DMS 273 treated with DMSO at 0.1 percent for 48 hours (cell line): ENCODE data around the gene RBM43.
A peak's percentile ranks its signal among the peaks of the same experiment; 100 is the strongest.
"Not testable (repeated sequence)": the region's sequence is repeated elsewhere in the genome, so short reads cannot be mapped to it uniquely, and the experiment has no call there.

Experiments
- DNase-seq: peaks from one replicate; lab custom pipeline; 2025; lab: John Stamatoyannopoulos, UW

Gene RBM43

GRCh38 chr2:151268085-151268484 lies 6.4 kb upstream of the RBM43 start:
- no peak for DNase-seq

DNA sequence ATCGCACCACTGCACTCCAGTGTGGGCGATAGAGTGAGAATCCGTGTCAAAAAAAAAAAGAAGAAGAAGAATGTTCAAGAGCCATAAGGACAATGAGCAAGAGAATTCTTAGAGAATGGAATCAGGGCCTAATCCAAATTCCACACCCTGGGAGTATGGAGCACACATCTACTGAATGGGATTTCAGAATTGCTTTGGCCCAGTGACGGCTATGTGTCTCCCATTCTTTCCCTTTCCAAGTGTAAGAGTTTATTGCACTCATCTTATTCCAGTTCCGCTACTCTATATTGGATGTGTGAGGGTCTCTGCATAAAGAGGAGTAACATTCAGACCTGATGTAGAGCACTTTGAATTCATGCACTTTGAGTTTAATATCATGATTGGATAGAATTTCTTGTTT lies 5.9 kb upstream of the RBM43 start:
- no peak for DNase-seq

- DNase-seq = peak; percentile 58
Measured at GRCh38 chr2:151265991-151266390, 4.3 kb upstream of the RBM43 start.

- DNase-seq = no peak
Measured at GRCh38 chr2:151264157-151264825, 2.6 kb upstream of the RBM43 start.

- no peak for DNase-seq
Measured at GRCh38 chr2:151262629-151263028, 966 bp upstream of the RBM43 start.

- no peak for DNase-seq
Measured at GRCh38 chr2:151261977-151262291, 271 bp upstream of the RBM43 start.

DNA sequence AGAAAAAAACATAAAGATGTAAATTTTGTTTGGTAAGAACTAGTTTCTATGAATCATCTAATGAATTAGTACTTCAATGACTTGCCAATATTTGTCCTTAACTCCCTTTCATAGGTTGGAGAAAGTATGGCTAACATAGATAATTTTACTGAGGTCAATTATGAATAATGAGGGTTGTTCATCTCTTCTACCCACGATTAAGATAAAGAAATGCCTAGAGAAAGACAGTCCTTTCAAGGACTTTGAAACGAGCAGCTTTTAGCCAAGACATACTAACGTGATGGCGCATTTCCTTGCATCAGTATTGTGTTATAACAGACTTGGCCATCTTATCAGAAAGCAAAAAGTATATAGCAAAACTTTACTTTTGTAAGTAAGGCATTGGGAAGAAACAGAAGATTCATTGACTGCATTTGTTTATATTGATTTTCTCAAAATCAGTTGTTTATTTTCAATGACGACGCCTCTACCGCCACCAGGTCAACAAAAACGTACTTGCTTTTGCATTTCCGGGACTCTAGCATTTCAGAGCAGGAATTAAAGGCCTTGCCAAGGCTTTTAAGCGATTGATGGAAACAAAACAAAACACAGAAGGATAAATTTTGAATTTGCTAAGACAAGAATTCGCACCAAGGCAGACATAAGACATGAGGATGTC lies 961 bp downstream of the RBM43 start:
- no peak for DNase-seq

- DNase-seq = no peak
Measured at GRCh38 chr2:151258121-151258520, 3.5 kb downstream of the RBM43 start.

DNA sequence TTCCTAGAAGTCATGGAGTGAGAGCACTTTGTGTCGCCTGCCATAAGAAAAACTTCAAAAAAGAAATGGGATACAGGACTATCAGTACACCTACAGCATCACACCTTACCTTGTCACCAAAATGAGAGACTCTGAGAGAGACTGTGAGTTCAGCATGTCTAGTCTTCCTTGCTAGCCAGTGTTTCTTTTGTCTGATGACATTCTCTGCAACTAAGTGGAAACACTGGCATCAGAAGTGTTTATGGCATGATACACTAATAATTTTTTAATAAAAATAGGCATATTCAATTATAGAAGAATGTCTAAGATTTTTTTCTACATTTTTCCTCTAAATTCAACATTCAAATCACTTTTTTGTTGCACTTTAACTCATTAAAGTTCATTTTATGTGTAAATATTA lies 9.0 kb downstream of the RBM43 start:
- DNase-seq = no peak

DNA sequence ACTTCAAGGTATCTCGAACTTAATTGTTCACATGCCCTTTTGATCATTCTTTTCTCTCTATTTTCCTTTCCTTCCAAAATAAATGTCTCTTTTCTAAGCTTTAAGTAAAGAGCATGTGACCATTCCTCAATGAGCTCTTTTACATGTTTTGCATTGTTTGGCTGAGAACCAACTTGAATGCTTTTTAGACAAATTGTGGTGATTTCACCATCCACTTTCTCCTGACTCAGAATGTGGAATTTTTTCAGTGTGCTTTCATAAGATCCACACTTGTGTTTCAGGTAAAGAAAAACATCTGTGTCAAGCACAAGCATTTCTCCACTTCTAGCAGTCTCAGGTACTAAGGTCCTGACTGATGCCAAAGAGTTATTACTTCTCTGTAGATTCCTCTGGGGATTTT lies 10.7 kb downstream of the RBM43 start:
- no peak for DNase-seq

- DNase-seq = no peak
Measured at GRCh38 chr2:151247432-151247831, 14.2 kb downstream of the RBM43 start.

DNA sequence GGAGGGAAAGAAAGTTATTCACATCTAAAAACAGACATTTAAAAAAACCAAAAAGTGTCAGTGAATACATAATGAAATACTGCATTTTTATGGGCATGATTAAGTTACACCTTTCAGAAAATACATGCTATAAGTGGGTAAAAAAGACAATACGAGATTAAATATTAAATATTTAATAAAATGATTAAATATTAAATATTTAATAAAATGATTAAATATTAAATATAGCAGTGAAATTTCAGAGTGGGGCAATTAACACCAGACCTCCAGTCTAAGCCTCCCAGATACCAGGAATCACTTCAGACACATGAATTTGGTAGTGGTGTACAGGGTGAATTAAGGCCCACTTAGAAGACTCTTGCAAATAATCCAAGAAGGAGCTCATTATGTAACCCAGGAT lies 15.5 kb downstream of the RBM43 start:
- DNase-seq = no peak

GRCh38 chr2:151243468-151243867 lies 18.2 kb downstream of the RBM43 start:
- no peak for DNase-seq

DNA sequence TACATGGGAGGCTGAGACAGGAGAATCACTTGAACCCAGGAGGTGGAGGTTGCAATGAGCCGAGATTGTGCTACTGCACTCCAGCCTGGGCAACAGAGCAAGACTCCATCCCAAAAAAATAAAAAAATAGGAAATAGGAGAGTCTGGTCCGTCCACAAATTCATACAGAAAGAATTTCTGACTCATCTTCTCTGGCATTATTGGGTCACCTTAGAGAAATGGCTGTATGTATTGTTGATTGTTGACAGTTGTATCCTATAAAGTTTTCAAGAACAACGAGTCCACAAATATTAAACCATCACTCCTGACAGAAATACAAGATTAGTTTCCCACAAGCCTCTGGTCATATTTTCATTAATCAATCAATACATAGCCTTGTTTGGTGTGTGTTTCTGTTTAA lies 20.4 kb downstream of the RBM43 start:
- DNase-seq = no peak

GRCh38 chr2:151240433-151240832 lies 21.2 kb downstream of the RBM43 start:
- DNase-seq = no peak

GRCh38 chr2:151239624-151240023 lies 22.0 kb downstream of the RBM43 start:
- no peak for DNase-seq

DNA sequence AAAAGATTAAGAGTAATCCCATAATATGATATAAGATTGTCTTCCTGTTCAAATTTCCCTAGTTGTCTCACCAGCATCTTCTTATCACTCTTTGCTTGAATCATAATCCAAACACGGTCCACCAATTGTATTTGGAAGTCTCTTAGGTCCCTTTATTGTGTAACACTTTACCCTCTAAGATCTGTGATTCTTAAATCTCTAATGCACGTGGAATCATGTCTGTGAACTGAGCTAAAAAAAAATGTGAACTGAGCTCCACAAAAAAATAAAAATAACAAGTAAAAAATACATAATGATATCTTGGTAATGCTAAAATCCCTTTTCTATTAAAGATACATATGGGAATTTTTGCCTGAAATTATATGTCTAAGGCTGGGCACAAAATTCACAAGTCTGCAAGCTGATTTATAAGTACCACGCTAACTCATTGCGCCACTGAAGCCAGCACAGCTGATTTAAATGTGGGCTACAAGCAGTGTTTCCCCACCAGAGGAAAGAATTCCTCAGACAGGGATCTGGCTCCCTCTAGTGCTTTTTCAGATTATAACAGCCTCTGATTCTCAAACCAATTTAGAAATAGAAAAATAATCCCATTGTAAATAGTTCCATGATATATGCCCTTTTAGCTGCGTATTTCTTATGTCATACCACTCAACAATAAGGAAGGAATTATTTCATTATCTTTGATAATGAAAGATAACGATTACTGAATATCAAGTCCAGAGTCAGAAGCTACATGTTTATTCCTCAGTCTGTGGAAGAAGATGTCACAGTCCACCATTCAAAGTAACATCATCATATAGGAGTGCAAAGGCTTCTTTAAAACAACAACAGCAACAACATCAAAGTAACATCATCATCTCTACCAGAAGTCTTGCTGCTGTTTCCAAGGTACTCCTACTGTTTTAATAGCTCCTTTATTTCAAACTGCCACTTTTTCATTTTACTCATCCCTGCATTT lies 22.9 kb downstream of the RBM43 start:
- peak; percentile 43 for DNase-seq

GRCh38 chr2:151237422-151238025 lies 24.1 kb downstream of the RBM43 start:
- DNase-seq = no peak

- DNase-seq = not testable (repeated sequence)
Measured at GRCh38 chr2:151233760-151234159, 27.9 kb downstream of the RBM43 start.

GRCh38 chr2:151233288-151233687 lies 28.4 kb downstream of the RBM43 start:
- DNase-seq = not testable (repeated sequence)

DNA sequence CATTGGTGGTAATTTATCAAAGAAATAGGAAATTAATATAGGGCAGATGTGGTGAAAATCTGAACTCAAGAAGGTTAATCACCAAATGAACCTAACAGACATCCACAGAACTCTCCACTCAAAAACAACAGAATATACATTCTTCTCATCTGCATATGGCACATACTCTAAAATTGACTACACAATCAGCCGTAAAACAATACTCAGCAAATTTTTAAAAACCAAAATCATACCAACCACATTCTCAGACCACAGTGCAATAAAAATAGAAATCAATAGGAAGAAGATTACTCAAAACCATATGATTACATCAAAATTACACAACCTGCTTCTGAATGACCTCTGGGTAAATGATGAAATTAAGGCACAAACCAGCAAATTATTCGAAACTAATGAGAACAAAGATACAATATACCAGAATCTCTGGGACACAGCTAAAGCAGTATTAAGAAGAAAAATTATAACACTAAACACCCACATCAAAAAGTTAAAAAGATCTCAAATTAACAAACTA lies 31.0 kb downstream of the RBM43 start:
- no peak for DNase-seq

DNA sequence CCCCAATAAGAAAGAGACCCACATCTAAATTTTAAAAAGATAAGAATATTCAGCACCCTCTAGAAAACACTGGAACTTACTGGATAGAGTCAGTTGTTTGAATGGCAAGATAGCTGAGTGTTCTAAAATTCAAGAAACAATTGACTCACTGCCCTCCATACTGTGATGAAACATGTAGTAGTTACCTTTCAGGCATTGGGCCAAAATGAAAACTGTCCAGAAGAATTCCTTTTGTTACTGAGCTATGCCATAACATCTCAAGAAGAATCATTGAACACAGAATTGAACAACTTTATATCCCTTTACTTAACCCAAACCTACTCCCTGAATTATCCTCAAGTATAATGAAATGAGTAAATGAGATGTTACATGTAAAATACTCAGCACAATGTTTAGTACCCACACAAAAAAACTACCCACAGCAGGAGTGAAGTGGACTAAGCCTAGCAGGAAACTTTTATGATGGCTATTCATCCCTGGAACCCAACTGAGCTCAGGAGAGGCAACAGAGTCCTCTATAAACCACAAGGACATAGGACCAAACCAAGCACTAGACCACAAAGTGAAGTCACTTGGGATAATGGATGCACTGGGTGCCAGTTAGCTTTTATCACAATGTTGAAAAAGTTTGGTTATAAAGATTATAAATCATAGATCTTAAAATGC lies 32.7 kb downstream of the RBM43 start:
- DNase-seq = no peak
